ENCODE results near the gene TCERG1L.

TCERG1L gene

GRCh38 chr10:131311661-131312477 is at the start of gene TCERG1L:
TCERG1L (minus strand) TSS chr10:131311721; CDS start chr10:131311635, 86 bp downstream.
- Histone ChIP-seq H4K20me1 (peaks cover 0 to 10% (median 0%) of the 10 kb centered on the region in 11 experiments; a peak in 4 of 22 replicates), H3K9ac (peak within 1 kb of the TSS; percentile 64 to 84 (median 80); a peak in 21 of 22 replicates), H3K27ac (peak within 1 kb of the TSS in 10 of 11 experiments; percentile 41 to 84 (median 78); a peak in 19 of 22 replicates), H3K36me3 (peaks cover 0 to 18% (median 0%) of the 10 kb centered on the region in 11 experiments; a peak in 5 of 22 replicates), H3K4me2 (peak within 1 kb of the TSS; percentile 68 to 89 (median 83)), H3K4me1 (peaks cover 10 to 49% (median 35%) of the 10 kb centered on the region in 10 experiments; a peak in 19 of 20 replicates), H3K9me3 (replicated peaks in 1 of 11) (peaks cover 3 to 20% (median 16%) of the 10 kb centered on the region in 11 experiments; a peak in 15 of 22 replicates), H3K4me3 (peak within 1 kb of the TSS; percentile 58 to 78 (median 70)), H3K27me3 (no peaks in the 10 kb centered on the region; a peak in 1 of 22 replicates)
- no peak for TF ChIP-seq Cebpa-rat (IDR thresholded peaks at IDR 0.05)

- H3K36me3 ChIP-seq: no peaks in the 10 kb centered on the region
- no peak overlapping the region for H3K27ac ChIP-seq
- no peak overlapping the region for H3K4me2 ChIP-seq
- H3K9ac ChIP-seq: no peak overlapping the region
- TF ChIP-seq Cebpa-rat (IDR thresholded peaks at IDR 0.05): no peak
- no peaks in the 10 kb centered on the region for H3K9me3 ChIP-seq (replicated peaks in 1 of 11)
- 0 out of 22 replicates have a peak, but pooled peaks cover 0 to 8% (median 0%) of the 10 kb centered on the region in 11 experiments for H4K20me1 ChIP-seq
- 0 out of 22 replicates have a peak, but pooled peaks cover 0 to 4% (median 0%) of the 10 kb centered on the region in 11 experiments for H3K27me3 ChIP-seq
- no peaks in the 10 kb centered on the region for H3K4me1 ChIP-seq
- H3K4me3 ChIP-seq: no peak overlapping the region
Measured at GRCh38 chr10:131358741-131359442, 47.4 kb upstream of the TCERG1L start.

GRCh38 chr10:131356442-131356841 is 44.9 kb upstream of the TCERG1L start:
- Histone ChIP-seq H4K20me1 (peaks cover 0 to 8% (median 0%) of the 10 kb centered on the region in 11 experiments; a peak in 2 of 22 replicates), H3K36me3 (no peaks in the 10 kb centered on the region), H3K9ac (no peak overlapping the region), H3K4me2 (no peak overlapping the region), H3K27me3 (0 out of 22 replicates have a peak, but pooled peaks cover 0 to 4% (median 0%) of the 10 kb centered on the region in 11 experiments), H3K9me3 (replicated peaks in 1 of 11) (no peaks in the 10 kb centered on the region), H3K4me1 (no peaks in the 10 kb centered on the region), H3K27ac (no peak overlapping the region), H3K4me3 (no peak overlapping the region)
- no peak for TF ChIP-seq Cebpa-rat (IDR thresholded peaks at IDR 0.05)

GRCh38 chr10:131355881-131356280 is 44.4 kb upstream of the TCERG1L start:
- no peak for TF ChIP-seq Cebpa-rat (IDR thresholded peaks at IDR 0.05)
- Histone ChIP-seq H3K27ac (no peak overlapping the region), H3K27me3 (0 out of 22 replicates have a peak, but pooled peaks cover 0 to 4% (median 0%) of the 10 kb centered on the region in 11 experiments), H3K4me2 (no peak overlapping the region), H3K9me3 (replicated peaks in 1 of 11) (no peaks in the 10 kb centered on the region), H4K20me1 (peaks cover 0 to 12% (median 0%) of the 10 kb centered on the region in 11 experiments; a peak in 3 of 22 replicates), H3K4me3 (no peak overlapping the region), H3K4me1 (no peaks in the 10 kb centered on the region), H3K36me3 (no peaks in the 10 kb centered on the region), H3K9ac (no peak overlapping the region)

GRCh38 chr10:131355056-131355455 is 43.5 kb upstream of the TCERG1L start:
- H3K9ac ChIP-seq: no peak overlapping the region
- TF ChIP-seq Cebpa-rat (IDR thresholded peaks at IDR 0.05): no peak
- no peaks in the 10 kb centered on the region for H3K9me3 ChIP-seq (replicated peaks in 1 of 11)
- no peak overlapping the region for H3K4me3 ChIP-seq
- peaks cover 0 to 14% (median 0%) of the 10 kb centered on the region in 11 experiments; a peak in 3 of 22 replicates for H4K20me1 ChIP-seq
- H3K27me3 ChIP-seq: 0 out of 22 replicates have a peak, but pooled peaks cover 0 to 4% (median 0%) of the 10 kb centered on the region in 11 experiments
- H3K4me1 ChIP-seq: no peaks in the 10 kb centered on the region
- no peak overlapping the region for H3K27ac ChIP-seq
- H3K36me3 ChIP-seq: no peaks in the 10 kb centered on the region
- H3K4me2 ChIP-seq: no peak overlapping the region

- Histone ChIP-seq H3K27me3 (0 out of 22 replicates have a peak, but pooled peaks cover 0 to 4% (median 0%) of the 10 kb centered on the region in 11 experiments), H3K9me3 (replicated peaks in 1 of 11) (no peaks in the 10 kb centered on the region)
Measured at GRCh38 chr10:131354380-131354779, 42.9 kb upstream of the TCERG1L start.

GRCh38 chr10:131352765-131353290 is 41.3 kb upstream of the TCERG1L start:
- peaks cover 0 to 14% (median 0%) of the 10 kb centered on the region in 11 experiments; a peak in 3 of 22 replicates for H4K20me1 ChIP-seq
- H3K4me1 ChIP-seq: peaks cover 0 to 5% (median 3%) of the 10 kb centered on the region in 10 experiments; a peak in 11 of 20 replicates

More at GRCh38 chr10:131354380-131354779, 42.9 kb upstream of the TCERG1L start:
- H4K20me1 ChIP-seq: peaks cover 0 to 14% (median 0%) of the 10 kb centered on the region in 11 experiments; a peak in 3 of 22 replicates
- TF ChIP-seq Cebpa-rat (IDR thresholded peaks at IDR 0.05): no peak
- H3K36me3 ChIP-seq: no peaks in the 10 kb centered on the region
- no peak overlapping the region for H3K27ac ChIP-seq
- H3K4me2 ChIP-seq: no peak overlapping the region
- no peak overlapping the region for H3K4me3 ChIP-seq
- H3K4me1 ChIP-seq: no peaks in the 10 kb centered on the region
- H3K9ac ChIP-seq: no peak overlapping the region

GRCh38 chr10:131350660-131351059 is 39.1 kb upstream of the TCERG1L start:
- peaks cover 0 to 21% (median 16%) of the 10 kb centered on the region in 10 experiments; a peak in 16 of 20 replicates for H3K4me1 ChIP-seq
- no peak overlapping the region for H3K27ac ChIP-seq
- H3K27me3 ChIP-seq: no peaks in the 10 kb centered on the region
- H4K20me1 ChIP-seq: peaks cover 0 to 14% (median 0%) of the 10 kb centered on the region in 11 experiments; a peak in 3 of 22 replicates
- H3K4me2 ChIP-seq: no peak overlapping the region
- H3K9ac ChIP-seq: no peak overlapping the region
- TF ChIP-seq Cebpa-rat (IDR thresholded peaks at IDR 0.05): no peak
- H3K4me3 ChIP-seq: no peak overlapping the region
- no peaks in the 10 kb centered on the region for H3K9me3 ChIP-seq (replicated peaks in 1 of 11)
- no peaks in the 10 kb centered on the region for H3K36me3 ChIP-seq

More at GRCh38 chr10:131352765-131353290, 41.3 kb upstream of the TCERG1L start:
- Histone ChIP-seq H3K36me3 (no peaks in the 10 kb centered on the region), H3K4me3 (no peak overlapping the region), H3K9ac (no peak overlapping the region), H3K27ac (no peak overlapping the region), H3K27me3 (0 out of 22 replicates have a peak, but pooled peaks cover 0 to 4% (median 0%) of the 10 kb centered on the region in 11 experiments), H3K4me2 (no peak overlapping the region), H3K9me3 (replicated peaks in 1 of 11) (no peaks in the 10 kb centered on the region)
- no peak for TF ChIP-seq Cebpa-rat (IDR thresholded peaks at IDR 0.05)

Measured in BLaER1 treated with 17β-estradiol and CSF1 and Interleukin-3, amounts not matched to agents 10 nM and 100 nM (cell line).